Epithelial cell of proximal tubule (primary cell): Measurements from ENCODE around the gene CEACAM21. TPM values are rescaled to one million over a fixed set of nuclear protein-coding genes. Genes with fewer than 3 reads are reported as not detected.

ENCODE experiments used
- DNase-seq: peaks from one replicate; pipeline ENCODE4 v3.0.0-alpha.2; 2011; ENCODE audit warnings: low read depth
- H3K4me3 ChIP-seq: 2 replicates; pipeline ENCODE4 v1.5.1; 2011; ENCODE audit warnings: low read depth, mild to moderate bottlenecking, low read length
- total RNA-seq: library from RNA; depleted of rRNA; stranded (reverse); fragments of >200 nt; gene quantifications from 2 replicates; pipeline ENCODE4 v1.2.3, GENCODE V29; 2015
- TF ChIP-seq, protein P1 (sequence below): conservative IDR thresholded peaks from 2 replicates; pipeline ENCODE4 v1.5.1; 2012; ENCODE audit warnings: low read depth, mild to moderate bottlenecking, low read length

CEACAM21 gene
- total RNA-seq, 1 donor from 2014 or later: not detected

DNA sequence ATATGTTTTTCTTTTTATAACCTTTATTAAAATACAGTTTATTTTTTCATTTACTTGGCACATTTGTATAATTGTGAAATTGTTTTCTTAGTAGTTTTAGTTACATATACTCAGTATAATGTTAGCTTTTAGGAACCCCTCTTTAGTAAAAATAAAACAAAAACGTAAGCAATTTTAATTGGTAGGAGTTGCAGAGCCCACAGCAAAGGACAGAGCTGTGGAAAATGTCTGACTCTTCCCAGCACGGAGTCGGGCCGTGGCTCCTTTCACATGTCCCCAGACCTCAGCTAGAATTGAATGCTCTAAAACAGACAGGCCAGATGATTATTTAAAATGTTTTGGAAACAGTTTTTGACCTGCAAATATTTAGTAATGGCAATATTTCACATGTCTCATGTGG lies 27.9 kb upstream of the CEACAM21 start:
- no peak for DNase-seq
- TF ChIP-seq, protein P1, sequence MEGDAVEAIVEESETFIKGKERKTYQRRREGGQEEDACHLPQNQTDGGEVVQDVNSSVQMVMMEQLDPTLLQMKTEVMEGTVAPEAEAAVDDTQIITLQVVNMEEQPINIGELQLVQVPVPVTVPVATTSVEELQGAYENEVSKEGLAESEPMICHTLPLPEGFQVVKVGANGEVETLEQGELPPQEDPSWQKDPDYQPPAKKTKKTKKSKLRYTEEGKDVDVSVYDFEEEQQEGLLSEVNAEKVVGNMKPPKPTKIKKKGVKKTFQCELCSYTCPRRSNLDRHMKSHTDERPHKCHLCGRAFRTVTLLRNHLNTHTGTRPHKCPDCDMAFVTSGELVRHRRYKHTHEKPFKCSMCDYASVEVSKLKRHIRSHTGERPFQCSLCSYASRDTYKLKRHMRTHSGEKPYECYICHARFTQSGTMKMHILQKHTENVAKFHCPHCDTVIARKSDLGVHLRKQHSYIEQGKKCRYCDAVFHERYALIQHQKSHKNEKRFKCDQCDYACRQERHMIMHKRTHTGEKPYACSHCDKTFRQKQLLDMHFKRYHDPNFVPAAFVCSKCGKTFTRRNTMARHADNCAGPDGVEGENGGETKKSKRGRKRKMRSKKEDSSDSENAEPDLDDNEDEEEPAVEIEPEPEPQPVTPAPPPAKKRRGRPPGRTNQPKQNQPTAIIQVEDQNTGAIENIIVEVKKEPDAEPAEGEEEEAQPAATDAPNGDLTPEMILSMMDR: no peak
- no peak overlapping the region for H3K4me3 ChIP-seq

DNA sequence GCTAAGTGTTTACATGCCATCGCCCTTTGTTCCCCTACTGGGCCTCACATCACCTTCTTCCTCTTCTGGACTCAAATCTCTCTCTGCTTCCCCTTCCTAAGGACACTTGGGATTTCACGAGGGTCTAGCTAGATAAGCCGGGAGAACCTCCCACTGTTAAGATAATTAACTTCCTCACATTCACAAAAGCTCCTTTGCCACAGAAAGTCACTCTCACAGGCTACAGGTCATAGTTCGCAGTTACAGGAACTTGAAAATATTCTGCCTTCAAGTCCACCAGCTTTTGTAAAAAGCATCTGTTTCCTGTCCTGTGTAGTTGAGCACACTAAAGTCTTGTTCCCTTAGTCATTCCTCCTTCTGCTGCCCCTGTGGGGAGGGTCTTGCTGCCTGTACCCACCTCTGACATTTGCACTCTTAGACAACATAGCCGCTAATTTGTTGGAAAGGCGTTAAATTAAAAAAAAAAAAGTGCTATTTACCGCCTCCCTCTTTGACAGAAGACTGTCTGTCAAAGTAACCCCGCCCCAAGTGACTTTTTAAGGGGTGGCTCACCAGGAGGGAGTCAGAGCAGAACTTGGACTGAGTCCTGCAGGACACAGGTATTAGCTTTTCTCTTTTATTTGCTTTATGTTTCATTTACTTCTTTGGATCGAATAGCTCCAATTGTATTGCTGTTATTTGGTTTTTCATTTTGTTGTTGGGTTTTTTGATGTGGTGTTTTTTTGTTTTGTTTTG lies 26.8 kb upstream of the CEACAM21 start:
- DNase-seq: no peak
- H3K4me3 ChIP-seq: no peak overlapping the region
- TF ChIP-seq, protein P1: no peak

DNA sequence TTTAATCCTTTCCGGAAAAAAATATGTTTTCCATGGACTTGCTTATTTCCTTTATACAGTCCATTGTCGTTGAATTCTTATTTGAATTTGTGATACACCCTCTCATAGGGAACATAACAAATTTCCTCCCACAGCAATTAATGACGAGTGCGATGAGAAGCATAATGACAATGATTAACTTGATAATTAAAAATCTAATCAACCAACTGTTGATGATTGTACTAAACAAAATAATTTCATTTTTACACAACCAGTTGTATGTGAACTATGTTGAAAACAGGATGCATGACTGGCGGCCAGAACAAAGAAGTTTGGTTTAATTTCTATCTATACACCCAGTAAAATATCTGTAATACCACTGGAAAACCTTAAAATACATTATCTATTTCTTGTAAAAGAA lies 26.1 kb upstream of the CEACAM21 start:
- TF ChIP-seq, protein P1: no peak
- H3K4me3 ChIP-seq: no peak overlapping the region
- no peak for DNase-seq

DNA sequence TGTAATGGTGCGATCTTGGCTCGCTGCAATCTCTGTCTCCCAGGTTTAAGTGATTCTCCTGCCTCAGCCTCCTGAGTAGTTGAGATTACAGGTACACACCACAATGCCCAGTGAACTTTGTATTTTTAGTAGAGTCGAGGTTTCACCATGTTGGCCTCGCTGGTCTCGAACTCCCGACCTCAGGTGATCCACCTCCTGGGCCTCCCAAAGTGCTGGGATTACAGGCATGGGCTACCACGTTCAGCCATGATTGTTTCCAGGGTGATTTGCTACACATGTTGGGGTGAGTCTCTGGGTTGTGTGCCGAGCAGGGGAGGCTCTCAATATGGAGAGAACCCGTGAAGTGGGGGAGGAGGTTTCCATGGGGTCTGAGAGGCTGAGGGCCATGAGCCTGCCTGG lies 24.8 kb upstream of the CEACAM21 start:
- H3K4me3 ChIP-seq: no peak overlapping the region
- TF ChIP-seq, protein P1: no peak
- DNase-seq: no peak

DNA sequence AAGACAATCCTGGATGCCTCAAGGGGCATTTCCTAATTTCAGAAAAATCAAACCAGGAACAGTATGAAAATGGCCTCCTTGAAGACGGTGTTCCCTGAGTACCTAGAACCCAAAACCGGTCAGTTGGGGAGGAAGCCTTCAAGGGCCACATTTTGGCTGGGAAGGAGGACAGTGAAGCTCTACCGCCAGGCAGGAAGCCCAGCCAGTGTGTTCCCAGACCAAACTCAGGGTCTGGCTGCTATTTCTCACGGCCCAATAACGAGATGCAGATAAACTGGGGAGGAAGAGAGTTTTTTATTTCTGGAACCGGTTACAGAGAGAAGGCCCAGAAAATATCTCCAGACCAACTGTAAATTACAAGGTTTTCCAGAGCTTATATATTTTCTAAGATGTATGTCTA lies 24.3 kb upstream of the CEACAM21 start:
- DNase-seq: no peak

DNA sequence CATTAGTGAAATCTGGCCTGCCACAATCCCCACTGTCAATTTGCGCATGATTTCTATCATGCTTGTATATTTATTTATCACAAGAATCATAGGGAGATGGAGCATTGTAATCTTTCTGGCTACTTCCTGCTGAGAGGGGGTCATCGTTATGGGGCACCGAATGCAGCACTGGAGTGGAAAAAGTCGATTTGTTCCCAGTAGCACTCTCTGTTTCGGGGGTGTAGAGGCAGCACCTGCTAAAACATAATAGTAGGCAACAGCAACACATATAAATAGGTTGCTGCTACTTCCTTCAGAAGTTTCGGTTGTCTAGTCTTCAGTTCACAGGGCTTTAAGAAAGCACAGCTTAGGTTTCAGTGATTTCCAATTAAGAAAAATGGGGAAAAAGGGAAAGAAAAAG lies 23.4 kb upstream of the CEACAM21 start:
- H3K4me3 ChIP-seq: no peak overlapping the region
- TF ChIP-seq, protein P1: no peak
- no peak for DNase-seq

More for the DNA sequence above, 24.3 kb upstream of the CEACAM21 start:
- TF ChIP-seq, protein P1: no peak
- no peak overlapping the region for H3K4me3 ChIP-seq

DNA sequence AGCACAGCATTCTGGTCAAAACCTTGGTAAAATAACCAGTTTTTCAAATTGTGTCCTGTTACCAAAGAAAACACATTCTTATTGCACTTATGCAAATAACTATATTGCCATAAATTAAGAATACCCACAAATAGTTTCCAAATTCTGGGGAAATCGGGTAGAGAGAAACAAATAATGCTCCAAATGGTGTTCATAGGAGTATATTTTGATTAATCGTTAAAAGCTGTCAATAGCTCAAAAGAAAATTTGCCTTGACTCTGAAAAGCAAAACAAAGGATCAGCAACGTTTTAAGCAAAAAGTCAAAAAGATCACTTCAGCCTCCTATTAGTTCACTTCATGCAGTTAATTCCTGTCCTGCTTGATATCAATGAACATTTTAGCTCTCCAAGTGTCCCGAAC lies 22.2 kb upstream of the CEACAM21 start:
- no peak for DNase-seq
- H3K4me3 ChIP-seq: no peak overlapping the region
- TF ChIP-seq, protein P1: no peak
